ENCODE data around the gene ADPRHL1. TPM values are rescaled to one million over a fixed set of nuclear protein-coding genes. Genes with fewer than 3 reads are reported as not detected.

Gene ADPRHL1
- total RNA-seq, 1 donor from 2014 or later: 3.1 TPM

DNA sequence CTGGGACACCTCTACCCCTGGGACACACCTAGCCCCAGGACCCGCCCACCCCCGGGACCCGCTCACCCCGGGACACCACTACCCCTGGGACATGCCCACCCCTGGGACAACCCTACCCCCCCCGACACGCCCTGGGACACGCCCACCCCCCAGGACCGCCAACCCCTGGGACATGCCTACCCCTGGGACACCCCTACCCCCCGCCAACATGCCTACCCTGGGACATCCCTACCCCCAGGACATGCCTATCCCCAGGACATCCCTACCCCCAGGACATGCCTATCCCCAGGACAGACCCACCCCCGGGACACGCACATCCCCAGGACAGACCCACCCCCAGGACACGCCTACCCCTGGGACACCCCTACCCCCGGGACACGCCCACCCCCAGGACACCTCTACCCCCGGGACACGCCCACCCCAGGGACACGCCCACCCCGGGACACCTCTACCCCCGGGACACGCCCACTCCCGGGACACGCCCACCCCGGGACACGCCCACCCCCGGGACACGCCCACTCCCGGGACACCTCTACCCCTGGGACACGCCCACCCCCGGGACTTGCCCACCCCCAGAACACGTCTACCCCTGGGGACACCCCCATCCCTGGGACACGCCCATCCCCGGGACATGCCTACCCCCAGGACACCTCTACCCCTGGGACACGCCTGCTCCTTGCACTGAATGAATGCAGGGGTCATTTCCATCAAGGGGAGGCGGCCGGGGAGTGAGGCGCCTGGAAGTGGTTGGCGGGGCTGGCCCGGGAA, 32.3 kb downstream of the ADPRHL1 start:
- Histone ChIP-seq H3K4me1 (ENCODE audit: insufficient read depth, low read length) (no peaks in the 10 kb centered on the region), H3K4me2 (ENCODE audit: low read length) (no peak overlapping the region), H3K4me3 (ENCODE audit: insufficient read depth, low read depth, low read length) (no peak overlapping the region), H4K20me1 (ENCODE audit: insufficient read depth, low read length) (no peaks in the 10 kb centered on the region), H3K36me3 (ENCODE audit: insufficient read depth, low read length) (no peaks in the 10 kb centered on the region), H2AFZ (ENCODE audit: low read depth, low read length) (no peak overlapping the region), H3K27me3 (ENCODE audit: insufficient read depth, low read length) (peaks cover 8% of the 10 kb centered on the region), H3K9me3 (ENCODE audit: insufficient read depth, low read depth, low read length) (no peaks in the 10 kb centered on the region), H3K9ac (ENCODE audit: low read length) (no peak overlapping the region), H3K79me2 (ENCODE audit: insufficient read depth, low read length) (no peaks in the 10 kb centered on the region), H3K27ac (ENCODE audit: low read depth, low read length) (no peak overlapping the region)
- no peaks in the 10 kb centered on the region for H3K4me1 Mint-ChIP-seq (ENCODE audit: low read depth, unreplicated experiment)
- H3K27me3 Mint-ChIP-seq (ENCODE audit: low read depth, unreplicated experiment): peaks cover 18% of the 10 kb centered on the region
- H3K4me3 Mint-ChIP-seq (ENCODE audit: unreplicated experiment): no peak overlapping the region
- H3K36me3 Mint-ChIP-seq (ENCODE audit: low read depth, unreplicated experiment): peaks cover 6% of the 10 kb centered on the region
- no peak for DNase-seq (ENCODE audit: low read depth)
- H3K27ac Mint-ChIP-seq (ENCODE audit: unreplicated experiment): no peak overlapping the region
- no peak for FAIRE-seq
- TF ChIP-seq EZH2 (IDR thresholded peaks at IDR 0.05; ENCODE audit: insufficient read depth, low read length): no peak
- TF ChIP-seq CTCF (IDR thresholded peaks at IDR 0.05; ENCODE audit: insufficient read depth, low read depth, low read length): no peak
- H3K9me3 Mint-ChIP-seq (ENCODE audit: unreplicated experiment): no peaks in the 10 kb centered on the region

GRCh38 chr13:113420232-113420631, 33.1 kb downstream of the ADPRHL1 start:
- Histone ChIP-seq H3K27me3 (ENCODE audit: insufficient read depth, low read length) (peaks cover 10% of the 10 kb centered on the region), H3K27ac (ENCODE audit: low read depth, low read length) (no peak overlapping the region), H3K9ac (ENCODE audit: low read length) (no peak overlapping the region), H3K79me2 (ENCODE audit: insufficient read depth, low read length) (no peaks in the 10 kb centered on the region), H3K4me3 (ENCODE audit: insufficient read depth, low read depth, low read length) (no peak overlapping the region), H3K4me2 (ENCODE audit: low read length) (no peak overlapping the region), H3K9me3 (ENCODE audit: insufficient read depth, low read depth, low read length) (no peaks in the 10 kb centered on the region), H3K4me1 (ENCODE audit: insufficient read depth, low read length) (no peaks in the 10 kb centered on the region), H3K36me3 (ENCODE audit: insufficient read depth, low read length) (no peaks in the 10 kb centered on the region), H2AFZ (ENCODE audit: low read depth, low read length) (no peak overlapping the region), H4K20me1 (ENCODE audit: insufficient read depth, low read length) (no peaks in the 10 kb centered on the region)
- TF ChIP-seq EZH2 (IDR thresholded peaks at IDR 0.05; ENCODE audit: insufficient read depth, low read length) (no peak), CTCF (IDR thresholded peaks at IDR 0.05; ENCODE audit: insufficient read depth, low read depth, low read length) (no peak)
- no peak overlapping the region for H3K4me3 Mint-ChIP-seq (ENCODE audit: unreplicated experiment)
- H3K27ac Mint-ChIP-seq (ENCODE audit: unreplicated experiment): no peak overlapping the region
- no peaks in the 10 kb centered on the region for H3K4me1 Mint-ChIP-seq (ENCODE audit: low read depth, unreplicated experiment)
- peaks cover 6% of the 10 kb centered on the region for H3K36me3 Mint-ChIP-seq (ENCODE audit: low read depth, unreplicated experiment)
- DNase-seq (ENCODE audit: low read depth) (no peak), FAIRE-seq (no peak)
- H3K27me3 Mint-ChIP-seq (ENCODE audit: low read depth, unreplicated experiment): peaks cover 18% of the 10 kb centered on the region
- no peaks in the 10 kb centered on the region for H3K9me3 Mint-ChIP-seq (ENCODE audit: unreplicated experiment)

- no peaks in the 10 kb centered on the region for H3K4me1 Mint-ChIP-seq (ENCODE audit: low read depth, unreplicated experiment)
- peaks cover 10% of the 10 kb centered on the region for H3K27me3 ChIP-seq (ENCODE audit: insufficient read depth, low read length)
- H3K4me3 ChIP-seq (ENCODE audit: insufficient read depth, low read depth, low read length): no peak overlapping the region
- no peaks in the 10 kb centered on the region for H3K4me1 ChIP-seq (ENCODE audit: insufficient read depth, low read length)
- H3K36me3 ChIP-seq (ENCODE audit: insufficient read depth, low read length): no peaks in the 10 kb centered on the region
- no peak overlapping the region for H3K4me3 Mint-ChIP-seq (ENCODE audit: unreplicated experiment)
- H3K79me2 ChIP-seq (ENCODE audit: insufficient read depth, low read length): no peaks in the 10 kb centered on the region
- H3K9ac ChIP-seq (ENCODE audit: low read length): no peak overlapping the region
- H3K9me3 ChIP-seq (ENCODE audit: insufficient read depth, low read depth, low read length): no peaks in the 10 kb centered on the region
- DNase-seq (ENCODE audit: low read depth) (no peak), FAIRE-seq (no peak)
- peaks cover 18% of the 10 kb centered on the region for H3K27me3 Mint-ChIP-seq (ENCODE audit: low read depth, unreplicated experiment)
- H3K27ac Mint-ChIP-seq (ENCODE audit: unreplicated experiment): no peak overlapping the region
- H3K9me3 Mint-ChIP-seq (ENCODE audit: unreplicated experiment): no peaks in the 10 kb centered on the region
- no peak for TF ChIP-seq CTCF (IDR thresholded peaks at IDR 0.05; ENCODE audit: insufficient read depth, low read depth, low read length)
- TF ChIP-seq EZH2 (IDR thresholded peaks at IDR 0.05; ENCODE audit: insufficient read depth, low read length): no peak
- no peak overlapping the region for H3K27ac ChIP-seq (ENCODE audit: low read depth, low read length)
- no peak overlapping the region for H3K4me2 ChIP-seq (ENCODE audit: low read length)
- peaks cover 6% of the 10 kb centered on the region for H3K36me3 Mint-ChIP-seq (ENCODE audit: low read depth, unreplicated experiment)
- no peak overlapping the region for H2AFZ ChIP-seq (ENCODE audit: low read depth, low read length)
- H4K20me1 ChIP-seq (ENCODE audit: insufficient read depth, low read length): no peaks in the 10 kb centered on the region
These were observed 33.6 kb downstream of the ADPRHL1 start for GRCh38 chr13:113419531-113420193.
